ENCODE data around the gene RNF150.
"Not testable (repeated sequence)": the region's sequence is repeated elsewhere in the genome, so short reads cannot be mapped to it uniquely, and the experiment has no call there.

The RNF150 gene

GRCh38 chr4:140862177-140862442 lies 271.2 kb downstream of the RNF150 start:
- no peak for DNase-seq (ENCODE audit: low read depth)

GRCh38 chr4:140861359-140862176 lies 271.7 kb downstream of the RNF150 start:
- DNase-seq (ENCODE audit: low read depth), result peak; percentile 90

GRCh38 chr4:140858897-140859296 lies 274.4 kb downstream of the RNF150 start:
- no peak for DNase-seq (ENCODE audit: low read depth)

GRCh38 chr4:140857111-140857510 lies 276.2 kb downstream of the RNF150 start:
- no peak for DNase-seq (ENCODE audit: low read depth)

GRCh38 chr4:140856621-140857062 lies 276.6 kb downstream of the RNF150 start:
- DNase-seq (ENCODE audit: low read depth), result peak; percentile 65

- DNase-seq (ENCODE audit: low read depth), result no peak
These were observed 279.1 kb downstream of the RNF150 start for GRCh38 chr4:140854168-140854567.

GRCh38 chr4:140851804-140852203 lies 281.5 kb downstream of the RNF150 start:
- DNase-seq (ENCODE audit: low read depth), result no peak

GRCh38 chr4:140851032-140851636 lies 282.1 kb downstream of the RNF150 start:
- DNase-seq (ENCODE audit: low read depth), result peak; percentile 39

- DNase-seq (ENCODE audit: low read depth), result no peak
These were observed 283.7 kb downstream of the RNF150 start for GRCh38 chr4:140849526-140849925.

- DNase-seq (ENCODE audit: low read depth), result no peak
These were observed 286.5 kb downstream of the RNF150 start for GRCh38 chr4:140846736-140847135.

GRCh38 chr4:140844061-140844460 lies 289.2 kb downstream of the RNF150 start:
- DNase-seq (ENCODE audit: low read depth), result no peak

- DNase-seq (ENCODE audit: low read depth), result no peak
These were observed 292.1 kb downstream of the RNF150 start for GRCh38 chr4:140841186-140841585.

- no peak for DNase-seq (ENCODE audit: low read depth)
These were observed 293.1 kb downstream of the RNF150 start for GRCh38 chr4:140839888-140840790.

- no peak for DNase-seq (ENCODE audit: low read depth)
These were observed 293.9 kb downstream of the RNF150 start for GRCh38 chr4:140839406-140839805.

- DNase-seq (ENCODE audit: low read depth), result no peak
These were observed 295.5 kb downstream of the RNF150 start for GRCh38 chr4:140837736-140838135.

- no peak for DNase-seq (ENCODE audit: low read depth)
These were observed 298.3 kb downstream of the RNF150 start for GRCh38 chr4:140834839-140835495.

- no peak for DNase-seq (ENCODE audit: low read depth)
These were observed 300.0 kb downstream of the RNF150 start for GRCh38 chr4:140833280-140833679.

GRCh38 chr4:140829825-140830224 lies 303.4 kb downstream of the RNF150 start:
- no peak for DNase-seq (ENCODE audit: low read depth)

- DNase-seq (ENCODE audit: low read depth), result no peak
These were observed 306.6 kb downstream of the RNF150 start for GRCh38 chr4:140826701-140827027.

- not testable (repeated sequence) for DNase-seq (ENCODE audit: low read depth)
These were observed 312.7 kb downstream of the RNF150 start for GRCh38 chr4:140820520-140820919.

- no peak for DNase-seq (ENCODE audit: low read depth)
These were observed 313.7 kb downstream of the RNF150 start for GRCh38 chr4:140819610-140820009.

- DNase-seq (ENCODE audit: low read depth), result no peak
These were observed 314.8 kb downstream of the RNF150 start for GRCh38 chr4:140818433-140818832.
